H1 (cell line): ENCODE results near the gene FDPS. TPM values are rescaled to one million over a fixed set of nuclear protein-coding genes. Genes with fewer than 3 reads are reported as not detected.

Experiments used
- CTCF ChIA-PET: fragments of 300-600 bp; sonication (Branson Sonifier 250); formaldehyde crosslinking; loops from one replicate; lab custom pipeline; 2021; ENCODE audit not compliant: partially characterized antibody; lab: Charles Lee
- POLR2A ChIA-PET: fragments of 300-600 bp; sonication (Branson Sonifier 250); formaldehyde crosslinking; loops from one replicate; lab custom pipeline; 2021; ENCODE audit warnings: inconsistent platforms; ENCODE audit not compliant: partially characterized antibody; lab: Charles Lee
- DNase-seq, 2 experiments: peaks; one replicate each; pipeline versions ENCODE4 v3.0.0 to v3.0.0-alpha.2; 2010 to 2022; ENCODE audit warnings: low spot score in 2 of 2, low read depth in 1 of 2, mixed read lengths in 1 of 2
- FAIRE-seq: peaks from 2 replicates; lab custom pipeline; 2011; peaks lifted over from hg19 to GRCh38; lab: Jason Lieb, UNC
- H2AFZ ChIP-seq: 2 replicates; pipeline ENCODE4 v1.8.1; 2012; ENCODE audit warnings: low read length, inconsistent platforms
- H2AK5ac ChIP-seq: 2 replicates; pipeline ENCODE4 v1.6.1; 2013; ENCODE audit warnings: low read depth, low read length
- H2BK120ac ChIP-seq: replicated peaks from 2 replicates; pipeline ENCODE3; 2013; ENCODE audit warnings: low read depth, low read length, inconsistent platforms
- H2BK12ac ChIP-seq: 2 replicates; pipeline ENCODE4 v1.6.1; 2013; ENCODE audit warnings: low read depth, low read length
- H2BK15ac ChIP-seq: 2 replicates; pipeline ENCODE4 v1.6.1; 2013; ENCODE audit warnings: low read length
- H2BK20ac ChIP-seq: 2 replicates; pipeline ENCODE4 v1.6.1; 2013; ENCODE audit warnings: low read length
- H2BK5ac ChIP-seq: 2 replicates; pipeline ENCODE4 v1.6.1; 2013; ENCODE audit warnings: low read depth, low read length
- H3K14ac ChIP-seq: 2 replicates; pipeline ENCODE4 v1.6.1; 2013; ENCODE audit warnings: inconsistent platforms; ENCODE audit not compliant: insufficient read length
- H3K18ac ChIP-seq: 2 replicates; pipeline ENCODE4 v1.6.1; 2013; ENCODE audit warnings: low read length; ENCODE audit errors: extremely low read depth
- H3K23ac ChIP-seq: 2 replicates; pipeline ENCODE4 v1.6.1; 2013; ENCODE audit warnings: inconsistent platforms; ENCODE audit not compliant: insufficient read length
- H3K23me2 ChIP-seq: 2 replicates; pipeline ENCODE4 v1.6.1; 2013; ENCODE audit warnings: low read depth, low read length
- H3K27ac ChIP-seq: 2 replicates; pipeline ENCODE4 v1.6.1; 2011; ENCODE audit warnings: low read depth, low read length, inconsistent platforms
- H3K27me3 ChIP-seq, 4 experiments: replicated peaks in 1 of 4; 1 replicate in 1 of 4; 2 replicates in 3 of 4; pipeline versions ENCODE4 v1.6.1 to v1.8.1; 2011 to 2013; ENCODE audit warnings: low read length in 3 of 4, mild to moderate bottlenecking in 3 of 4, inconsistent platforms in 2 of 4, mixed read lengths in 2 of 4, moderate library complexity in 1 of 4; ENCODE audit not compliant: control insufficient read depth in 3 of 4, insufficient read depth in 3 of 4; ENCODE audit errors: extremely low read depth in 1 of 4
- H3K36me3 ChIP-seq, 4 experiments: 2 replicates each; pipeline versions ENCODE4 v1.6.1 to v1.8.1; 2011 to 2013; ENCODE audit warnings: mild to moderate bottlenecking in 4 of 4, low read length in 3 of 4, moderate library complexity in 2 of 4, control low read depth in 1 of 4, inconsistent platforms in 1 of 4; ENCODE audit not compliant: insufficient read depth in 4 of 4, control insufficient read depth in 2 of 4
- H3K4ac ChIP-seq: replicated peaks from 2 replicates; pipeline ENCODE3; 2013; ENCODE audit warnings: low read length, low read depth, mixed read lengths, inconsistent platforms; ENCODE audit not compliant: insufficient read length
- H3K4me1 ChIP-seq, 4 experiments: replicated peaks in 1 of 4; 1 replicate in 1 of 4; 2 replicates in 3 of 4; pipeline versions ENCODE4 v1.6.1 to v1.8.1; 2011 to 2013; ENCODE audit warnings: low read length in 3 of 4, inconsistent platforms in 2 of 4, mixed read lengths in 1 of 4; ENCODE audit not compliant: insufficient read depth in 4 of 4, control insufficient read depth in 3 of 4
- H3K4me2 ChIP-seq, 2 experiments: 2 replicates each; pipeline versions ENCODE4 v1.6.1 to v1.8.1; 2011 to 2013; ENCODE audit warnings: low read depth in 2 of 2, low read length in 2 of 2, control low read depth in 1 of 2, inconsistent platforms in 1 of 2, mild to moderate bottlenecking in 1 of 2; ENCODE audit not compliant: insufficient read depth in 1 of 2
- H3K4me3 ChIP-seq, 4 experiments: fragments of 200-600, 300-600 bp in 1 of 4; sonication (generic), shearing (Covaris generic), sonication (Bioruptor Twin) in 1 of 4; 2 replicates each; pipeline versions ENCODE4 v1.5.1 to v1.8.1; 2011 to 2016; ENCODE audit warnings: low read length in 4 of 4, low read depth in 3 of 4, control low read depth in 2 of 4, inconsistent platforms in 2 of 4, mild to moderate bottlenecking in 2 of 4, mixed read lengths in 1 of 4, moderate library complexity in 1 of 4; ENCODE audit not compliant: insufficient read depth in 2 of 4; ENCODE audit errors: extremely low read depth in 1 of 4
- H3K56ac ChIP-seq: replicated peaks from 2 replicates; pipeline ENCODE3; 2013; ENCODE audit warnings: low read depth, mild to moderate bottlenecking, mixed read lengths, low read length, inconsistent platforms; ENCODE audit not compliant: insufficient read length
- H3K79me1 ChIP-seq: 2 replicates; pipeline ENCODE4 v1.6.1; 2013; ENCODE audit warnings: low read depth, low read length, control low read depth
- H3K79me2 ChIP-seq, 2 experiments: 2 replicates each; pipeline versions ENCODE4 v1.6.1 to v1.8.1; 2012 to 2013; ENCODE audit warnings: low read length in 2 of 2, mild to moderate bottlenecking in 2 of 2, inconsistent platforms in 1 of 2; ENCODE audit not compliant: insufficient read depth in 2 of 2, control insufficient read depth in 1 of 2
- H3K9ac ChIP-seq, 4 experiments: replicated peaks in 1 of 4; 1 replicate in 1 of 4; 2 replicates in 3 of 4; pipeline versions ENCODE4 v1.6.1 to v1.8.1; 2011 to 2013; ENCODE audit warnings: low read depth in 3 of 4, low read length in 3 of 4, control low read depth in 2 of 4, mild to moderate bottlenecking in 2 of 4, moderate library complexity in 2 of 4, inconsistent platforms in 1 of 4; ENCODE audit errors: extremely low read depth in 1 of 4
- H3K9me3 ChIP-seq, 2 experiments: 2 replicates each; pipeline versions ENCODE4 v1.6.1 to v1.8.1; 2012 to 2013; ENCODE audit warnings: mild to moderate bottlenecking in 2 of 2, moderate library complexity in 2 of 2, control low read depth in 1 of 2, inconsistent platforms in 1 of 2, low read depth in 1 of 2, low read length in 1 of 2, mixed read lengths in 1 of 2; ENCODE audit not compliant: insufficient read depth in 2 of 2
- H4K20me1 ChIP-seq, 2 experiments: replicated peaks in 1 of 2; 2 replicates each; pipeline versions ENCODE3 to v1.8.1; 2011 to 2013; ENCODE audit warnings: inconsistent platforms in 2 of 2, low read length in 2 of 2, mild to moderate bottlenecking in 1 of 2; ENCODE audit not compliant: insufficient read depth in 2 of 2, control insufficient read depth in 1 of 2
- H4K5ac ChIP-seq: 2 replicates; pipeline ENCODE4 v1.6.1; 2013; ENCODE audit warnings: low read length, low read depth, mixed read lengths, inconsistent platforms; ENCODE audit not compliant: insufficient read length
- H4K8ac ChIP-seq: 2 replicates; pipeline ENCODE4 v1.8.0; 2013; ENCODE audit warnings: mild to moderate bottlenecking, moderate library complexity, low read length, inconsistent platforms; ENCODE audit not compliant: insufficient read depth; ENCODE audit errors: extremely low read depth
- H4K91ac ChIP-seq: replicated peaks from 2 replicates; pipeline ENCODE3; 2013; ENCODE audit warnings: low read length, mixed read lengths, inconsistent platforms; ENCODE audit not compliant: insufficient read length
- CREB1 ChIP-seq: IDR thresholded peaks from 2 replicates; pipeline ENCODE4 v1.6.1; 2012; ENCODE audit warnings: inconsistent platforms
- POU5F1 ChIP-seq: IDR thresholded peaks from 2 replicates; pipeline ENCODE4 v1.6.1; 2011; ENCODE audit warnings: low read depth, mild to moderate bottlenecking, low read length, moderate library complexity
- WGBS, 2 experiments: shearing (Covaris generic) in 1 of 2; methylation state at CpG; one replicate each; pipeline versions ENCODE4 v1.1.6 to v1.1.7; 2013 to 2015; ENCODE audit warnings: low lambda C conversion rate in 2 of 2, mixed read lengths in 2 of 2, inconsistent platforms in 1 of 2, low coverage in 1 of 2, missing lambda C conversion rate in 1 of 2; ENCODE audit not compliant: insufficient replicate concordance in 2 of 2, insufficient coverage in 1 of 2, insufficient read length in 1 of 2; ENCODE audit errors: extremely low coverage in 1 of 2, missing lambda C conversion rate in 1 of 2; 5-methylcytosine and 5-hydroxymethylcytosine counted together
- polyA plus RNA-seq, 7 experiments: library from polyadenylated mRNA; depleted of rRNA in 3 of 7; stranded (reverse) in 5 of 7; unstranded in 2 of 7; fragments of >200 nt in 5 of 7; fragments of 200-250 nt in 2 of 7; gene quantifications; 1 replicate in 5 of 7; 2 replicates in 1 of 7; 4 replicates in 1 of 7; pipeline versions ENCODE4 v1.2.1 to v1.2.3, GENCODE V29; 2011 to 2013; ENCODE audit warnings: missing spikeins in 2 of 7, mixed read lengths in 2 of 7
- total RNA-seq: library from RNA; stranded (reverse); fragmentation: NEBNext Ultra II Directional; extraction: Animal tissue kit (Norgen Biotek cat#: 25700); gene quantifications from 2 replicates; pipeline ENCODE4 v1.2.1, GENCODE V29; 2021
- TF ChIP-seq, protein P1 (sequence below): IDR thresholded peaks from 2 replicates; pipeline ENCODE4 v1.6.1; 2011; ENCODE audit warnings: low read length, improper control_type of control experiment
- TF ChIP-seq, protein P2 (sequence below): IDR thresholded peaks from 2 replicates; pipeline ENCODE4 v1.6.1; 2012; ENCODE audit warnings: inconsistent platforms

The FDPS gene
- total and polyA plus RNA-seq, 2 of the 8 experiments (the other 6 are each of a cell fraction or from before 2014, with no cell fraction given) = 267 to 368 TPM

DNA sequence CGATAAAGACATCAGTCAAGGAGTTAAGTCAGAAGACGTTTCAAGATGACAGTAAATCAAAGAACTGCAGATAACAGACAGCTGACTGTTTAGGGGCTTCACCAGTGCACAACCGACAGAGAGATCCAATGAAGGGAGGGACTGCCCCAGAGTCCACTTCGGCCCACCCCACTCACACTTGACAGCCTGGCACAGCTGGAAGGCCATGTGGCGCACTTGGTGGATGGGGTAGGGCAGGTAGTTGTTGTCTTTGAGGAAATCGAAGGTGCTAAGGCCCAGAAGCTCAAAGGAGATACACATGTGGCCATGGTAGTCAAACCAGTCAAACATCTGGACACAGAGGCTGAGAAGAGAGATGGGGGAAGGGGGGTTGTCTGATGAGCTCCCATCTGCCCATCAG, 42.1 kb upstream of the FDPS start:
- H3K56ac ChIP-seq = no peak overlapping the region
- H3K9me3 ChIP-seq = no peaks in the 10 kb centered on the region
- H2BK15ac ChIP-seq = no peak overlapping the region
- no peak overlapping the region for H2BK120ac ChIP-seq
- POLR2A ChIA-PET = interaction anchor here (0.5 to 2.8 kb wide), 13 partner anchors 11 to 353 kb away, joined by 3 to 11 read pairs (median 4); partner anchors contain the start of genes ENTREP3 and THBS3
- H2BK20ac ChIP-seq = no peak overlapping the region
- H3K4me1 ChIP-seq = 0 out of 7 replicates have a peak, but pooled peaks cover 0 to 2% (median under 1%) of the 10 kb centered on the region in 4 experiments
- no peak overlapping the region for H2AFZ ChIP-seq
- no peak overlapping the region for H3K4ac ChIP-seq
- peaks cover 2% of the 10 kb centered on the region for H3K23me2 ChIP-seq
- no peak overlapping the region for H3K23ac ChIP-seq
- 88% methylated on average over 6 of the region's 6 CpGs; no CpG with 5 or more reads in 1 of the 2 experiments for WGBS, 2 experiments
- no peak overlapping the region for H3K27ac ChIP-seq
- H4K91ac ChIP-seq = no peak overlapping the region
- peaks cover 3 to 12% of the 10 kb centered on the region in 2 experiments; a peak in 3 of 4 replicates for H3K79me2 ChIP-seq
- H2BK5ac ChIP-seq = no peak overlapping the region
- no peaks in the 10 kb centered on the region for H3K27me3 ChIP-seq
- H4K5ac ChIP-seq = no peak overlapping the region
- H3K36me3 ChIP-seq = peaks cover 51 to 85% (median 76%) of the 10 kb centered on the region in 4 experiments
- H3K18ac ChIP-seq = no peak overlapping the region
- peaks cover 4 to 10% of the 10 kb centered on the region in 2 experiments for H4K20me1 ChIP-seq
- H3K4me2 ChIP-seq = no peak overlapping the region
- no peaks in the 10 kb centered on the region; the same call in none of the 2 replicates for H3K79me1 ChIP-seq
- H3K14ac ChIP-seq = no peak overlapping the region
- CTCF ChIA-PET = interaction anchor here (0.7 to 4.5 kb wide), 7 partner anchors 12 to 60 kb away, joined by 3 to 61 read pairs (median 5); partner anchors contain the start of gene RUSC1
- H3K4me3 ChIP-seq = no peak overlapping the region
- H4K8ac ChIP-seq = no peak overlapping the region; the same call in 1 of the 2 replicates
- H2BK12ac ChIP-seq = no peak overlapping the region
- no peak for FAIRE-seq
- no peak overlapping the region for H2AK5ac ChIP-seq
- H3K9ac ChIP-seq = no peak overlapping the region
- DNase-seq = no peak
- TF ChIP-seq, protein P1, sequence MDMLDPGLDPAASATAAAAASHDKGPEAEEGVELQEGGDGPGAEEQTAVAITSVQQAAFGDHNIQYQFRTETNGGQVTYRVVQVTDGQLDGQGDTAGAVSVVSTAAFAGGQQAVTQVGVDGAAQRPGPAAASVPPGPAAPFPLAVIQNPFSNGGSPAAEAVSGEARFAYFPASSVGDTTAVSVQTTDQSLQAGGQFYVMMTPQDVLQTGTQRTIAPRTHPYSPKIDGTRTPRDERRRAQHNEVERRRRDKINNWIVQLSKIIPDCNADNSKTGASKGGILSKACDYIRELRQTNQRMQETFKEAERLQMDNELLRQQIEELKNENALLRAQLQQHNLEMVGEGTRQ = no peak
- TF ChIP-seq, protein P2, sequence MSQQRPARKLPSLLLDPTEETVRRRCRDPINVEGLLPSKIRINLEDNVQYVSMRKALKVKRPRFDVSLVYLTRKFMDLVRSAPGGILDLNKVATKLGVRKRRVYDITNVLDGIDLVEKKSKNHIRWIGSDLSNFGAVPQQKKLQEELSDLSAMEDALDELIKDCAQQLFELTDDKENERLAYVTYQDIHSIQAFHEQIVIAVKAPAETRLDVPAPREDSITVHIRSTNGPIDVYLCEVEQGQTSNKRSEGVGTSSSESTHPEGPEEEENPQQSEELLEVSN = no peak
- TF ChIP-seq CREB1 (no peak), POU5F1 (no peak)
